MM.1S (cell line): ENCODE results near the gene GOLGA8S.
"Not testable (repeated sequence)": the region's sequence is repeated elsewhere in the genome, so short reads cannot be mapped to it uniquely, and the experiment has no call there.

ENCODE experiments used
- DNase-seq: peaks from one replicate; pipeline ENCODE4 v3.0.0-alpha.2; 2015
- H2AFZ ChIP-seq: fragments of 300-600 bp; sonication (generic); 2 replicates; pipeline ENCODE4 v1.6.0; 2016; ENCODE audit warnings: antibody characterized with exemption, low read length
- H3F3A ChIP-seq: fragments of 300-600 bp; sonication (generic); 2 replicates; pipeline ENCODE4 v1.6.1; 2016; ENCODE audit warnings: mild to moderate bottlenecking, antibody characterized with exemption, low read length, moderate library complexity, mixed read lengths; ENCODE audit not compliant: insufficient read depth
- H3K27ac ChIP-seq: fragments of 300-600 bp; sonication (generic); 2 replicates; pipeline ENCODE4 v1.5.1; 2016; ENCODE audit warnings: mild to moderate bottlenecking, low read length
- H3K27me3 ChIP-seq: fragments of 300-600 bp; sonication (generic); replicated peaks from 2 replicates; pipeline ENCODE4 v1.6.0; 2016; ENCODE audit warnings: low read length; ENCODE audit not compliant: insufficient read depth
- H3K36me3 ChIP-seq: fragments of 300-600 bp; sonication (generic); replicated peaks from 2 replicates; pipeline ENCODE4 v1.6.1; 2016; ENCODE audit warnings: mild to moderate bottlenecking, low read length, mixed read lengths; ENCODE audit not compliant: insufficient read depth
- H3K4me1 ChIP-seq: fragments of 300-600 bp; sonication (generic); 2 replicates; pipeline ENCODE4 v1.6.1; 2016; ENCODE audit warnings: low read length, mixed read lengths
- H3K4me2 ChIP-seq: fragments of 300-600 bp; sonication (generic); 2 replicates; pipeline ENCODE4 v1.6.0; 2016; ENCODE audit warnings: low read depth, low read length
- H3K4me3 ChIP-seq: fragments of 300-600 bp; sonication (generic); 2 replicates; pipeline ENCODE4 v1.5.1; 2016; ENCODE audit warnings: low read length, mixed read lengths
- H3K79me2 ChIP-seq: fragments of 300-600 bp; sonication (generic); 2 replicates; pipeline ENCODE4 v1.6.1; 2016; ENCODE audit warnings: mixed run types, low read length, mixed read lengths
- H3K9ac ChIP-seq: fragments of 300-600 bp; sonication (generic); 2 replicates; pipeline ENCODE4 v1.6.1; 2016; ENCODE audit warnings: low read length, mixed read lengths
- H3K9me2 ChIP-seq: fragments of 300-600 bp; sonication (generic); replicated peaks from 2 replicates; pipeline ENCODE4 v1.6.1; 2016; ENCODE audit warnings: mild to moderate bottlenecking, low read length, mixed read lengths; ENCODE audit not compliant: insufficient read depth
- H3K9me3 ChIP-seq: fragments of 300-600 bp; sonication (generic); replicated peaks from 2 replicates; pipeline ENCODE4 v1.6.1; 2016; ENCODE audit warnings: mild to moderate bottlenecking, low read length, mixed read lengths; ENCODE audit not compliant: insufficient read depth
- H4K20me1 ChIP-seq: fragments of 300-600 bp; sonication (generic); 2 replicates; pipeline ENCODE4 v1.6.1; 2016; ENCODE audit warnings: mild to moderate bottlenecking, low read length, moderate library complexity, mixed read lengths; ENCODE audit not compliant: insufficient read depth
- CTCF ChIP-seq: fragments of 300-600 bp; sonication (generic); IDR thresholded peaks from 2 replicates; pipeline ENCODE4 v1.5.1; 2016; ENCODE audit warnings: antibody characterized with exemption, low read length, mixed read lengths
- EZH2 ChIP-seq: fragments of 300-600 bp; sonication (generic); optimal IDR thresholded peaks from 2 replicates; pipeline ENCODE3; 2017; ENCODE audit warnings: low read depth, mild to moderate bottlenecking, antibody characterized with exemption, low read length, mixed read lengths
- EZH2phosphoT487 ChIP-seq: fragments of 300-600 bp; sonication (generic); IDR thresholded peaks from 2 replicates; pipeline ENCODE4 v1.6.1; 2018; ENCODE audit warnings: antibody characterized with exemption, low read length

GOLGA8S gene

GRCh38 chr15:23370578-23370977, 16.0 kb downstream of the GOLGA8S start:
- Histone ChIP-seq H3K79me2 (no peaks in the 10 kb centered on the region), H3K9ac (no peak overlapping the region), H3K27me3 (no peaks in the 10 kb centered on the region), H3K4me2 (peak overlapping the region; percentile 4; the same call in 1 of the 2 replicates), H3K9me3 (no peaks in the 10 kb centered on the region), H4K20me1 (no peaks in the 10 kb centered on the region), H3K9me2 (no peaks in the 10 kb centered on the region), H2AFZ (no peak overlapping the region), H3K4me3 (no peak overlapping the region), H3K27ac (peak overlapping the region; percentile 43; the same call in 1 of the 2 replicates), H3K36me3 (no peaks in the 10 kb centered on the region), H3K4me1 (peaks cover 21% of the 10 kb centered on the region), H3F3A (peaks cover 14% of the 10 kb centered on the region)
- no peak for TF ChIP-seq EZH2phosphoT487
- no peak for TF ChIP-seq CTCF
- TF ChIP-seq EZH2: no peak
- DNase-seq: no peak

- H3K27me3 ChIP-seq, H3K4me3 ChIP-seq, H3K4me2 ChIP-seq, H3K9me2 ChIP-seq, H3K36me3 ChIP-seq, H3K9me3 ChIP-seq, H2AFZ ChIP-seq, H4K20me1 ChIP-seq, H3K79me2 ChIP-seq: not testable (repeated sequence)
- Histone ChIP-seq H3F3A (peaks cover 14% of the 10 kb centered on the region), H3K4me1 (peaks cover 21% of the 10 kb centered on the region), H3K27ac (peak overlapping the region; percentile 75; the same call in 1 of the 2 replicates), H3K9ac (peak overlapping the region; percentile 35; the same call in 1 of the 2 replicates)
- peak; percentile 9 for DNase-seq
Observed at GRCh38 chr15:23371134-23371533, 16.6 kb downstream of the GOLGA8S start.

- DNase-seq: peak; percentile 50
- Histone ChIP-seq H3K4me3 (0 out of 2 replicates have a peak overlapping the region, but pooled peaks have one; percentile 36), H2AFZ (peak overlapping the region; percentile 58; the same call in 1 of the 2 replicates), H3K9ac (peak overlapping the region; percentile 35; the same call in 1 of the 2 replicates), H3K4me1 (peaks cover 21% of the 10 kb centered on the region), H3F3A (peaks cover 14% of the 10 kb centered on the region), H3K27ac (peak overlapping the region; percentile 75; the same call in 1 of the 2 replicates), H3K4me2 (peak overlapping the region; percentile 60)
- not testable (repeated sequence) for H3K36me3 ChIP-seq, H3K79me2 ChIP-seq, H3K9me2 ChIP-seq, H4K20me1 ChIP-seq, H3K9me3 ChIP-seq, H3K27me3 ChIP-seq
Observed at GRCh38 chr15:23371868-23372267, 17.3 kb downstream of the GOLGA8S start.

- H3K4me1 ChIP-seq: peaks cover 21% of the 10 kb centered on the region
- DNase-seq: no peak
- no peaks in the 10 kb centered on the region for H3K36me3 ChIP-seq
- peak overlapping the region; percentile 75; the same call in 1 of the 2 replicates for H3K27ac ChIP-seq
- H3K4me2 ChIP-seq: peak overlapping the region; percentile 60
- no peaks in the 10 kb centered on the region for H4K20me1 ChIP-seq
- no peak overlapping the region for H3K9ac ChIP-seq
- H3K4me3 ChIP-seq: no peak overlapping the region
- no peaks in the 10 kb centered on the region for H3K9me3 ChIP-seq
- H3K27me3 ChIP-seq: no peaks in the 10 kb centered on the region
- H2AFZ ChIP-seq: no peak overlapping the region
- no peaks in the 10 kb centered on the region for H3K79me2 ChIP-seq
- no peaks in the 10 kb centered on the region for H3K9me2 ChIP-seq
- TF ChIP-seq EZH2 (no peak), CTCF (no peak), EZH2phosphoT487 (no peak)
- H3F3A ChIP-seq: peaks cover 14% of the 10 kb centered on the region
Observed at GRCh38 chr15:23372284-23372683, 17.7 kb downstream of the GOLGA8S start.

GRCh38 chr15:23372891-23373600, 18.5 kb downstream of the GOLGA8S start:
- H3K4me2 ChIP-seq, H3K9me3 ChIP-seq, H3K4me3 ChIP-seq, H3K79me2 ChIP-seq, H3K9ac ChIP-seq, DNase-seq, H3K9me2 ChIP-seq, H3K27me3 ChIP-seq, H4K20me1 ChIP-seq, H3K36me3 ChIP-seq, H3K27ac ChIP-seq, H2AFZ ChIP-seq: not testable (repeated sequence)
- peaks cover 14% of the 10 kb centered on the region for H3F3A ChIP-seq
- H3K4me1 ChIP-seq: peaks cover 21% of the 10 kb centered on the region

GRCh38 chr15:23374226-23374625, 19.7 kb downstream of the GOLGA8S start:
- not testable (repeated sequence) for H3K4me3 ChIP-seq, H3K36me3 ChIP-seq, DNase-seq, H4K20me1 ChIP-seq, H3K27ac ChIP-seq, H3K79me2 ChIP-seq, H2AFZ ChIP-seq, H3K27me3 ChIP-seq, H3K9ac ChIP-seq, H3K9me3 ChIP-seq, H3K9me2 ChIP-seq, H3K4me2 ChIP-seq
- H3F3A ChIP-seq: peaks cover 14% of the 10 kb centered on the region
- peaks cover 21% of the 10 kb centered on the region for H3K4me1 ChIP-seq
